GM21526 (cell line): Measurements from ENCODE around the gene VIPR1.
A peak's percentile ranks its signal among the peaks of the same experiment; 100 is the strongest.
"Not testable (repeated sequence)": the region's sequence is repeated elsewhere in the genome, so short reads cannot be mapped to it uniquely, and the experiment has no call there.

Experiments used
- ATAC-seq: cut with Tn5 transposase; IDR thresholded peaks from one replicate; pipeline ENCODE4 v1.9.1; 2021; ENCODE audit warnings: moderate library complexity; ENCODE audit not compliant: unreplicated experiment, low FRiP score

The VIPR1 gene

GRCh38 chr3:42562047-42562907 lies 59.8 kb downstream of the VIPR1 start:
- ATAC-seq, result no peak

- ATAC-seq, result no peak
Observed at GRCh38 chr3:42569593-42570142, 67.2 kb downstream of the VIPR1 start.

- no peak for ATAC-seq
Observed at GRCh38 chr3:42572278-42572677, 69.8 kb downstream of the VIPR1 start.

GRCh38 chr3:42575137-42575741 lies 72.8 kb downstream of the VIPR1 start:
- no peak for ATAC-seq

- ATAC-seq, result no peak
Observed at GRCh38 chr3:42578054-42578453, 75.6 kb downstream of the VIPR1 start.

- ATAC-seq, result not testable (repeated sequence)
Observed at GRCh38 chr3:42579346-42579745, 76.9 kb downstream of the VIPR1 start.

GRCh38 chr3:42581400-42581708 lies 78.9 kb downstream of the VIPR1 start:
- no peak for ATAC-seq

GRCh38 chr3:42581709-42582473 lies 79.4 kb downstream of the VIPR1 start, which contains the start of gene SEC22C:
TSS of gene SEC22C (minus strand) at chr3:42581967. CDS start at chr3:42569046, 12,921 bp downstream.
- peak; percentile 80 for ATAC-seq

- ATAC-seq, result no peak
Observed at GRCh38 chr3:42582474-42583070, 80.1 kb downstream of the VIPR1 start.
